Kidney (tissue), 14 donors: ENCODE data around the gene DDX51. TPM values are rescaled to one million over a fixed set of nuclear protein-coding genes. Genes with fewer than 3 reads are reported as not detected.

Source experiments
- DNase-seq, 5 donors: peaks; one replicate each; pipeline ENCODE4 v3.0.0-alpha.2; 2013 to 2020
- FAIRE-seq: peaks from 2 replicates; lab custom pipeline; 2012; peaks lifted over from hg19 to GRCh38; lab: Jason Lieb, UNC
- H3K27ac ChIP-seq, 2 donors: one replicate each; pipeline ENCODE4 v1.7.0; 2013; ENCODE audit warnings: low read depth in 2 of 2, low read length in 2 of 2, inconsistent platforms in 1 of 2
- H3K27me3 ChIP-seq: one replicate; pipeline ENCODE4 v1.7.1; 2013; ENCODE audit warnings: low read length, inconsistent platforms; ENCODE audit not compliant: control insufficient read depth, insufficient read depth
- H3K36me3 ChIP-seq, 3 donors: one replicate each; pipeline versions ENCODE4 v1.7.0 to v1.7.1; 2013; ENCODE audit warnings: low read length in 3 of 3, control low read depth in 1 of 3, inconsistent platforms in 1 of 3; ENCODE audit not compliant: insufficient read depth in 3 of 3, control insufficient read depth in 2 of 3
- H3K4me1 ChIP-seq, 3 donors: one replicate each; pipeline versions ENCODE4 v1.7.0 to v1.7.1; 2013; ENCODE audit warnings: low read length in 3 of 3, inconsistent platforms in 1 of 3, low read depth in 1 of 3; ENCODE audit not compliant: control insufficient read depth in 2 of 3, insufficient read depth in 2 of 3
- H3K4me3 ChIP-seq, 3 donors: one replicate each; pipeline versions ENCODE4 v1.7.0 to v1.8.1; 2013; ENCODE audit warnings: low read length in 3 of 3, control low read depth in 1 of 3, inconsistent platforms in 1 of 3
- H3K9ac ChIP-seq, 3 donors: one replicate each; pipeline versions ENCODE4 v1.7.0 to v1.7.1; 2013; ENCODE audit warnings: low read length in 3 of 3, control low read depth in 1 of 3, inconsistent platforms in 1 of 3
- H3K9me3 ChIP-seq, 3 donors: one replicate each; pipeline versions ENCODE4 v1.7.0 to v1.7.1; 2013; ENCODE audit warnings: low read length in 3 of 3, control low read depth in 1 of 3, inconsistent platforms in 1 of 3; ENCODE audit not compliant: control insufficient read depth in 2 of 3, insufficient read depth in 1 of 3
- intact Hi-C: fragments of 100-400 bp; cut with DNase I; formaldehyde crosslinking; loops from one replicate; pipeline ENCODE4 v1.11.1; 2022
- polyA plus RNA-seq: library from polyadenylated mRNA; stranded (reverse); fragments of 350-450 nt; fragmentation: Illumina TruSeq; extraction: RNeasy Lipid Tissue Mini Kit (QIAGEN cat#74804); gene quantifications from one replicate; pipeline ENCODE4 v1.2.3, GENCODE V29; 2014; ENCODE audit warnings: low read depth, low replicate concordance; ENCODE audit not compliant: insufficient read depth
- total RNA-seq: library from RNA; stranded (reverse); fragmentation: NEBNext Ultra II Directional; extraction: Animal tissue kit (Norgen Biotek cat#: 25700); gene quantifications from one replicate; pipeline ENCODE4 v1.2.1, GENCODE V29; 2021
- TF ChIP-seq, protein P1 (sequence below): IDR thresholded peaks from 3 replicates; pipeline ENCODE4 v1.5.1; 2012; ENCODE audit warnings: mild to moderate bottlenecking, moderate library complexity, borderline replicate concordance; ENCODE audit not compliant: insufficient read depth; ENCODE audit errors: extremely low read depth
- donor health status: control.
- donor health status: control.
- donor health status: control.
- donor health status: control.
- donor health status: control.
- donor health status: DM: yes; HTN: yes; CAD: no.
- donor health status: Normal renal cell carcinoma (clear cell type).

Gene DDX51
- total and polyA plus RNA-seq, 2 donors from 2014 or later, result 10.3 to 19.6 TPM

DNA sequence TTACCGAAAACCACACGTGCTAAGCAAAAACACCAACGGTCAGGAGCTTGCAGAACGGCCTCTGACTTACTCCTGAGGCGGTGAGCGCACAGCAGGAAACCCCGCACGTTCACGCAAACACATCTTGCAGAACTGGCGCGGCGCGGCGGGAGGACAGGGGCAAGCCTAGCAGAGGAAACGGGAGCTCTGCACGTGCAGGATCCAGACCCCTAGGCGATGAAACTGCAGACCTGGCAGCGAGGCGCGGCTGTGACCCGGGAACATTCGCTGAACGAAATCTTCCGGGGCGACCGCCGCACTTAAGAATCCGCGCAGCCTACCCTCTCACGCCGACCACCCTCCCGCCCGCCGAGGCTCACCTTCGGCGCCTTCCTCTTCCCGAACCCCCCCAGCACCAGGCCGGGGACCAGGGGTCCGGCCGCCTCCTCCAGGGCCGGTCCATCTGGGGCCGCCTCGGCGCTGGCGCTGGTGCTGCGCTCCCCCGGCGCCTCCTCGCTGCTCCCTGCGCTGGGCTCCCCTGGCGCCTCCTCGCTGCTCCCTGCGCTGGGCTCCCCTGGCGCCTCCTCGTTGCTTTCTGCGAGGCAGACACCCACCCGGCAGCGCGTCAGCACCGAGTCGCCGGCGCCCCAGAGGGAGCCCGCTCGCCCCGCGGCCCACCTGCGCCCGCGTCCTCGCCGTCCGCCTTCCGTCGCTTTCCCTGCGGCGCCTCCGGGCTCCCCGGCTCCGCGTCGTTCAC is 615 bp downstream of the DDX51 start:
- H3K27ac ChIP-seq, result no peak overlapping the region
- DNase-seq (peak in 1 of 5 donors; percentile 58), FAIRE-seq (no peak)
- intact Hi-C loops, result no loop called here
- H3K36me3 ChIP-seq, result peaks cover 2 to 23% (median 13%) of the 10 kb centered on the region in 3 donors
- TF ChIP-seq, protein P1, sequence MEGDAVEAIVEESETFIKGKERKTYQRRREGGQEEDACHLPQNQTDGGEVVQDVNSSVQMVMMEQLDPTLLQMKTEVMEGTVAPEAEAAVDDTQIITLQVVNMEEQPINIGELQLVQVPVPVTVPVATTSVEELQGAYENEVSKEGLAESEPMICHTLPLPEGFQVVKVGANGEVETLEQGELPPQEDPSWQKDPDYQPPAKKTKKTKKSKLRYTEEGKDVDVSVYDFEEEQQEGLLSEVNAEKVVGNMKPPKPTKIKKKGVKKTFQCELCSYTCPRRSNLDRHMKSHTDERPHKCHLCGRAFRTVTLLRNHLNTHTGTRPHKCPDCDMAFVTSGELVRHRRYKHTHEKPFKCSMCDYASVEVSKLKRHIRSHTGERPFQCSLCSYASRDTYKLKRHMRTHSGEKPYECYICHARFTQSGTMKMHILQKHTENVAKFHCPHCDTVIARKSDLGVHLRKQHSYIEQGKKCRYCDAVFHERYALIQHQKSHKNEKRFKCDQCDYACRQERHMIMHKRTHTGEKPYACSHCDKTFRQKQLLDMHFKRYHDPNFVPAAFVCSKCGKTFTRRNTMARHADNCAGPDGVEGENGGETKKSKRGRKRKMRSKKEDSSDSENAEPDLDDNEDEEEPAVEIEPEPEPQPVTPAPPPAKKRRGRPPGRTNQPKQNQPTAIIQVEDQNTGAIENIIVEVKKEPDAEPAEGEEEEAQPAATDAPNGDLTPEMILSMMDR, result no peak
- H3K9ac ChIP-seq, result peak overlapping the region in 1 of 3 donors; percentile 22
- peak overlapping the region; percentile 26 to 71 (median 67) for H3K4me3 ChIP-seq
- no peaks in the 10 kb centered on the region for H3K9me3 ChIP-seq
- peaks cover 0 to 22% (median 0%) of the 10 kb centered on the region in 3 donors for H3K4me1 ChIP-seq
- H3K27me3 ChIP-seq, result no peaks in the 10 kb centered on the region

DNA sequence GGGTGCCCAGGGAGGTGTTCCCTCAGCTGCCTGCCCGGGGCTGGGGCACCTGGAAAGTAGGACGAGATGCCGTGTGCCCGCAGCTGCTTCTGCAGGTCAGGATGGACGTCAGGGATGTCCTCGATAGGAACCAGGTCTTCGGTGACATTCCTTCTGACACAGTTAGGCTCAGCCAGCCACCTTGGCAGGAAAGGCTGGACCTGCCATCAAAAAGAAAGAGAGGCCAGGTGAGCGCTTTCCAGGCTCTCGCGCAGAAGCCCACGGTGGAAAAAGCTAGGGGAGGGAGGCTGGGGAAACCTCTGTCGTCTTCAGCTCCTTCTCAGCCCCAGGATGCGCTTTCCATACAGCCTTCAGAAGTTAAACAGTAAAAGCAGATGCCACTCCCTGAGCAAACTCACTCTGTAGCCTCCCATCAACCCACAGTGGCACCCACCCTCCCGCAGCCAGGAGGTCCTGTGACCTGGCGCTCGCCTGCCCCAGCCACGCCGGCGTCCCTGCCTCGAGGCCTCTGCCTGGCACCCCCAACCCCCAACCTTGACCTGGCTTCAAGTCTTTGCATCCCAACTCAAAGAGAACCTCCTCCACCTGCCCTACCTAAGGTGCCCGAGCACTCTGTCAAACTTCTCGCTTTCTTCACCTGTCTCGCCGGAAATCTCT is 1.3 kb downstream of the DDX51 start:
- no peak overlapping the region for H3K9ac ChIP-seq
- FAIRE-seq, result no peak
- TF ChIP-seq, protein P1, result no peak
- peaks cover 0 to 22% (median 0%) of the 10 kb centered on the region in 3 donors for H3K4me1 ChIP-seq
- H3K27me3 ChIP-seq, result no peaks in the 10 kb centered on the region
- DNase-seq, result peak in 1 of 5 donors; percentile 59
- peaks cover 2 to 23% (median 13%) of the 10 kb centered on the region in 3 donors for H3K36me3 ChIP-seq
- peak overlapping the region; percentile 26 to 71 (median 67) for H3K4me3 ChIP-seq
- no peak overlapping the region for H3K27ac ChIP-seq
- intact Hi-C loops, result no loop called here
- no peaks in the 10 kb centered on the region for H3K9me3 ChIP-seq

DNA sequence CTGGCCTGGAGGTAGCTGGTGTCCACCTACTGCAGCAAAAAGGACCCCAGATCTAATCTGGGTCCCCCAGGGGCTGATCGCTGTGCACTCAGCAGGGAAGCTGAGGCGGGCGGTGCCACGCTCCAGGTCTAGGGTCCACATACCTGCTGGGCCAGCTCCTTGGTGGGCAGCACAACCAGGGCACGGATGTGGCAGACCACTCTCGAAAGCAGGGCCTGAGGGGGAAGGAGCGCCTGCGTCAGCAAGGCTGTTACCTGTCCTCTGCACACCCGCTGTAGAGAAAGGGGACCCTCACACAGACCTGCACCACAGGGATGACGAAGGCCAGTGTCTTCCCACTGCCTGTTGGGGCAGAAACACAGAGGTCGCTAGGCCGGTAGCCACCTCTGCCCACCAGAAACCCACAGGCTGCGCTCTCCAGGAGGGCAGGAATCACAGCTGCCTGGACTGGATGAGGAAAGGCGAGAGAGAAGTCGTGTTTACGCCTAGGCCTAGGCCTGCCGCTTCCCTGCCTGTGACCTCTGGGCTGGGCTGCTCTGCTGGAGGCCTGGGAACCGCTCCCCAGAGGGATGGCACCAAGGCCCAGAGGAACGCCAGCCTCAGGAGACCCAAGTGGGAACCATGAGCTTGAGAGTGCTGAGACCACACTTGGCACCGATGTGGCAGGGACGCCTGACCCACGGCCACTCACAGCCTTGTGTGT is 2.0 kb downstream of the DDX51 start:
- FAIRE-seq (no peak), DNase-seq (peak in 1 of 5 donors; percentile 40)
- H3K36me3 ChIP-seq, result peaks cover 2 to 23% (median 13%) of the 10 kb centered on the region in 3 donors
- H3K27me3 ChIP-seq, result no peaks in the 10 kb centered on the region
- TF ChIP-seq, protein P1, result no peak
- H3K4me3 ChIP-seq, result no peak overlapping the region
- H3K9ac ChIP-seq, result no peak overlapping the region
- no peaks in the 10 kb centered on the region for H3K9me3 ChIP-seq
- no peak overlapping the region for H3K27ac ChIP-seq
- intact Hi-C loops, result no loop called here
- peaks cover 0 to 22% (median 0%) of the 10 kb centered on the region in 3 donors for H3K4me1 ChIP-seq
